ENCODE data around the gene GCN1. TPM values are rescaled to one million over a fixed set of nuclear protein-coding genes. Genes with fewer than 3 reads are reported as not detected.

The GCN1 gene
- total and polyA plus RNA-seq, 2 donors (not counting 3 experiments of a cell fraction or from before 2014, with no cell fraction given), result 30.1 to 101 TPM

DNA sequence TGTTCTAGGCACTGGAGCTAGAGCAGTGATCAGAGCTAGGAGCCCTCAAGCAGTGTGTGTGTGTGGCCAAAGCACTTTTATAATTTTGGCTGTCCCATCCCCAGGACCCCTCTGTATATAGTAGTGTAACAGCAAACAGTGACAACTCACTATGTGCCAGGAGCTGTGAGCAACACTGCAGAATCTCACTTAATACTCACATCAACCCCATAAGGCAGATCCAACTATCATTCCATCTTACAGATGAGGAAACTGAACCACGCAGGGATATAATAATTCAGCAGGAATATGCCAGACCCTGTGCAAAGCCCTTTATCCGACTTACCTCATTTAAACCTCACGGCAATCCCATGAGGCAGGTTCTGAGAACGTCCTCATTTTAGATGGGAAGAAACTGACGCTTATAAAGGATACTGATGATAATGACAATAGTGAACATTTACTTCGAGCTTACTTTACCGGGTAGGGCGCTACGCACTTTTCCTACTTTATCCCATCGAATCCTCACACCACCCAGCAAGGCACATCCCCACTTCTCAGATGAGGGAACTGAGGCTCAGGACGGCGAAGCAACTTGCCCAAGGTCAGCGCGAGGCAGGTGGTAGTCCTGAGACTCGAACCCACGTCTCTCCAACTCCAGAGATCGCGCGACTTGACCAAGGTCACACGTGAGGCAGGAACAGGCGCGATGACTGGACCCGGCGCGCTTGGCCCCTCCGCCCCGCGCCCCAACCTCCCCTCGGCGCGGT is 78.6 kb downstream of the GCN1 start:
- dilution Hi-C loops (cut with MboI; ENCODE audit: extremely low pct_ligation_motif_present, low sequenced_read_pairs), result no loop called here
- no peaks in the 10 kb centered on the region for H3K27me3 ChIP-seq (ENCODE audit: control insufficient read depth in 2 of 2, insufficient read depth in 2 of 2, low read length in 2 of 2)
- DNase-seq (ENCODE audit: low read depth, low spot score), result peak; percentile 37
- no peaks in the 10 kb centered on the region for H3K9me3 ChIP-seq (replicated peaks; ENCODE audit: control insufficient read depth, insufficient read depth, low read length)
- H3K27ac ChIP-seq (ENCODE audit: insufficient read depth, low read depth, low read length), result peak overlapping the region; percentile 14
- peak overlapping the region; percentile 64 for H3K9ac ChIP-seq (replicated peaks; ENCODE audit: extremely low read depth, insufficient read depth, low read length)
- no peaks in the 10 kb centered on the region for H3K36me3 ChIP-seq (ENCODE audit: control insufficient read depth in 2 of 2, extremely low read depth in 1 of 2, insufficient read depth in 2 of 2, low read length in 2 of 2)
- ChIA-PET CTCF (interaction anchor here (1.6 to 3.8 kb wide), 3 partner anchors 11 to 85 kb away, joined by 6 to 20 read pairs (median 7); partner anchors contain the start of gene RPLP0), POLR2A (interaction anchor here (3.7 to 4.4 kb wide), 2 partner anchors 85 to 176 kb away, joined by 20 to 25 read pairs; partner anchors contain the start of genes RNU4-2 and RPLP0)
- H3K9me1 ChIP-seq (replicated peaks; ENCODE audit: control insufficient read depth, extremely low read depth, insufficient read depth, low read length), result no peaks in the 10 kb centered on the region
- FAIRE-seq, result no peak
- intact Hi-C loops (cut with micrococcal nuclease), result loop anchor here (1.0 kb wide), 2 partner anchors 29 to 85 kb away; partner anchors contain the start of gene RPLP0
- peak overlapping the region; percentile 32 for H3K4me2 ChIP-seq (ENCODE audit: insufficient read depth, low read length)
- TF ChIP-seq GATA2 (IDR thresholded peaks at IDR 0.05; ENCODE audit: insufficient read depth, insufficient read length, low read depth, low read length) (no peak), MYC (IDR thresholded peaks at IDR 0.05; ENCODE audit: low read depth, low read length) (no peak), POLR2AphosphoS5 (IDR thresholded peaks at IDR 0.05; ENCODE audit: insufficient read depth, low read depth, low read length) (no peak), POLR2A (IDR thresholded peaks at IDR 0.05; ENCODE audit: low read depth, low read length) (no peak), EZH2 (IDR thresholded peaks at IDR 0.05; ENCODE audit: borderline replicate concordance, low read depth, low read length, severe bottlenecking) (no peak), CTCF (IDR thresholded peaks at IDR 0.05; ENCODE audit: extremely low read depth in 1 of 2, insufficient read depth in 1 of 2, low read depth in 1 of 2, low read length in 2 of 2) (no peak), FOS (IDR thresholded peaks at IDR 0.05; ENCODE audit: borderline replicate concordance, insufficient read depth, low read length) (no peak), JUN (IDR thresholded peaks at IDR 0.05; ENCODE audit: borderline replicate concordance, insufficient read depth, insufficient read length, low read depth) (no peak)
- TF ChIP-seq, protein P1, sequence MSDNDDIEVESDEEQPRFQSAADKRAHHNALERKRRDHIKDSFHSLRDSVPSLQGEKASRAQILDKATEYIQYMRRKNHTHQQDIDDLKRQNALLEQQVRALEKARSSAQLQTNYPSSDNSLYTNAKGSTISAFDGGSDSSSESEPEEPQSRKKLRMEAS (IDR thresholded peaks at IDR 0.05; ENCODE audit: insufficient read depth, insufficient read length), result no peak
- TSS peak; percentile 68 for BruUV-seq (replicated peaks)
- peaks cover 30% of the 10 kb centered on the region for H3K4me1 ChIP-seq (ENCODE audit: control insufficient read depth, extremely low read depth, insufficient read depth, low read length)
- peaks cover 55% of the 10 kb centered on the region for H3K79me2 ChIP-seq (ENCODE audit: control insufficient read depth, insufficient read depth, low read length)
- H2AFZ ChIP-seq (ENCODE audit: low read depth, low read length), result no peak overlapping the region
- H4K20me1 ChIP-seq (replicated peaks; ENCODE audit: control insufficient read depth, extremely low read depth, insufficient read depth, low read length), result no peaks in the 10 kb centered on the region
- peak overlapping the region in 2 of 3 experiments; percentile 61 to 72 for H3K4me3 ChIP-seq (replicated peaks in 1 of 3; ENCODE audit: insufficient read depth in 1 of 3, low read depth in 1 of 3, low read length in 3 of 3)

Measured in endothelial cell of umbilical vein (primary cell).